HEK293 (cell line): ENCODE measurements around the gene TMEM247.

Experiments
- MYNN ChIP-seq: fragments of 450-650 bp; formaldehyde crosslinking; IDR thresholded peaks from 2 replicates; pipeline ENCODE4 v1.5.1; 2016; ENCODE audit warnings: missing biosample characterization, missing genetic modification characterization, borderline replicate concordance
- SP7 ChIP-seq: fragments of 450-650 bp; formaldehyde crosslinking; IDR thresholded peaks from 2 replicates; pipeline ENCODE4 v1.5.1; 2016; ENCODE audit warnings: missing biosample characterization, missing genetic modification characterization
- WT1 ChIP-seq: fragments of 450-650 bp; formaldehyde crosslinking; IDR thresholded peaks from 2 replicates; pipeline ENCODE4 v1.5.1; 2016; ENCODE audit warnings: missing biosample characterization, missing genetic modification characterization
- ZNF23 ChIP-seq: fragments of 450-650 bp; formaldehyde crosslinking; IDR thresholded peaks from 2 replicates; pipeline ENCODE4 v1.5.1; 2016; ENCODE audit warnings: missing biosample characterization, missing genetic modification characterization, borderline replicate concordance
- ZNF302 ChIP-seq: fragments of 450-650 bp; formaldehyde crosslinking; IDR thresholded peaks from 2 replicates; pipeline ENCODE4 v1.5.1; 2016; ENCODE audit warnings: missing biosample characterization, missing genetic modification characterization, low read depth
- ZNF404 ChIP-seq: fragments of 450-650 bp; formaldehyde crosslinking; IDR thresholded peaks from 2 replicates; pipeline ENCODE4 v1.5.1; 2017; ENCODE audit warnings: missing biosample characterization, missing genetic modification characterization
- ZNF521 ChIP-seq: fragments of 450-650 bp; formaldehyde crosslinking; IDR thresholded peaks from 2 replicates; pipeline ENCODE4 v1.5.1; 2017; ENCODE audit warnings: missing biosample characterization, mild to moderate bottlenecking, missing genetic modification characterization
- ZNF560 ChIP-seq: fragments of 450-650 bp; formaldehyde crosslinking; IDR thresholded peaks from 2 replicates; pipeline ENCODE4 v1.5.1; 2017; ENCODE audit warnings: missing biosample characterization, missing genetic modification characterization, borderline replicate concordance
- ZNF561 ChIP-seq: fragments of 450-650 bp; IDR thresholded peaks from 2 replicates; pipeline ENCODE4 v1.5.1; 2018; ENCODE audit warnings: missing biosample characterization, missing genetic modification characterization, borderline replicate concordance
- ZNF76 ChIP-seq: fragments of 450-650 bp; formaldehyde crosslinking; IDR thresholded peaks from 2 replicates; pipeline ENCODE4; 2016; ENCODE audit warnings: low read depth, missing biosample characterization, missing genetic modification characterization, borderline replicate concordance
- ZNF777 ChIP-seq: fragments of 450-650 bp; formaldehyde crosslinking; IDR thresholded peaks from 2 replicates; pipeline ENCODE4 v1.5.1; 2017; ENCODE audit warnings: missing biosample characterization, missing genetic modification characterization, borderline replicate concordance
- ZXDB ChIP-seq: fragments of 450-650 bp; formaldehyde crosslinking; IDR thresholded peaks from 2 replicates; pipeline ENCODE4 v1.5.1; 2016; ENCODE audit warnings: missing biosample characterization, missing genetic modification characterization
- TF ChIP-seq, protein P1 (sequence below): fragments of 450-650 bp; formaldehyde crosslinking; IDR thresholded peaks from 2 replicates; pipeline ENCODE4 v1.5.1; 2017; ENCODE audit warnings: missing biosample characterization, missing genetic modification characterization
- TF ChIP-seq, protein P2 (sequence below): fragments of 450-650 bp; IDR thresholded peaks from 2 replicates; pipeline ENCODE4 v1.5.1; 2018; ENCODE audit warnings: missing biosample characterization, mild to moderate bottlenecking, missing genetic modification characterization
- TF ChIP-seq, protein P3 (sequence below): fragments of 450-650 bp; formaldehyde crosslinking; IDR thresholded peaks from 2 replicates; pipeline ENCODE4 v1.5.1; 2016; ENCODE audit warnings: missing biosample characterization, missing genetic modification characterization, borderline replicate concordance
- TF ChIP-seq, protein P4 (sequence below): fragments of 450-650 bp; formaldehyde crosslinking; IDR thresholded peaks from 2 replicates; pipeline ENCODE4 v1.5.1; 2016; ENCODE audit warnings: missing biosample characterization, missing genetic modification characterization
- TF ChIP-seq, protein P5 (sequence below): fragments of 450-650 bp; formaldehyde crosslinking; IDR thresholded peaks from 2 replicates; pipeline ENCODE4 v1.5.0; 2017; ENCODE audit warnings: missing biosample characterization, missing genetic modification characterization, borderline replicate concordance
- TF ChIP-seq, protein P6 (sequence below): fragments of 450-650 bp; formaldehyde crosslinking; IDR thresholded peaks from 2 replicates; pipeline ENCODE4 v1.5.1; 2017; ENCODE audit warnings: missing biosample characterization, mild to moderate bottlenecking, missing genetic modification characterization, moderate library complexity
- TF ChIP-seq, protein P7 (sequence below): fragments of 450-650 bp; formaldehyde crosslinking; IDR thresholded peaks from 2 replicates; pipeline ENCODE4 v1.5.1; 2016; ENCODE audit warnings: missing biosample characterization, missing genetic modification characterization
- TF ChIP-seq, protein P8 (sequence below): fragments of 450-650 bp; formaldehyde crosslinking; IDR thresholded peaks from 2 replicates; pipeline ENCODE4 v1.5.1; 2016; ENCODE audit warnings: missing biosample characterization, missing genetic modification characterization

TMEM247 gene

DNA sequence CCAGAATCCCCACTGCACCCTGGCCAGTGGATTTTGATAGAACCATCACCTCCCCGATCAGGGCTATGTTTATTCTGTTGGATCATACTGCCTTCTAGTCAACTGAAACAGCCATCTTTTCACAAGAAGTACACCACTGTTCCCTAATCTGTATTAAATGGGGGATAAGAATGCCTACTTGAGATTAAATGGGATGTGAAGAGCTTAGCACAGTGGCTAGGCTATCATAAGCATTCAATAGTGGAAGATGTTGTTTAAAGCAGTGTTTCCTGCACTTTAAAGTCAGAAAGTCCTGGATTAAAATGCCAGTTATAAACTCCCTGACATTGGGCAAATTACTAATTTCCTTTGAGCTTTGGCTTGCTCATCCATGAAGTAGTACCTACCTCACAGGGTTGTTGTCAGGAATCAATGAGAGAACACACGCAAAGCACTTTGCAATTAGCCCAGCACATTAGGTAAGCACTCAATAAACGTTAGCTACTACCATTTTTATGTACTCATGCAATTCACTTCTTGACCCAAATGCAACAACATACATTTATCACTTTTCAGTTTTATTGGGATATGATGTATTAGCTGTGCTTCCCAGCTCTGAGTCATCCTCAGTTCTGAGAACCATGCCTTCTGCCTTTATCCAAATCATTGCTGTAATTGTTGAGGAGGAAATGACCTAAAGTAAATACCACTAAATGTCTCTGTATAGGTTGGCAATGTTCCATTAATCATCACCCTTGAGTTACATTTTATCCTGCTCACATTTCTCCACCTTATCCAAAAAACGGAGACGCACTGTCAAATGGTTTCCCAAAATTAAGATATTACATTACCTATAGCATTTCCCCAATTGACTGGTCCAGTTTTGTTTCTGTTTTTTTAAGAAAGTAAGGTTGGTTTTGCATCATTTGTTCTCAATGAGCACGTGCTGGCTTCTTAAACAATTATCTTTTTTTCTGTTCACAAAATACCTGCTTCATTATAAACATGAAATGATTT, 2.1 kb downstream of the TMEM247 start (continued):
- TF ChIP-seq, protein P1, sequence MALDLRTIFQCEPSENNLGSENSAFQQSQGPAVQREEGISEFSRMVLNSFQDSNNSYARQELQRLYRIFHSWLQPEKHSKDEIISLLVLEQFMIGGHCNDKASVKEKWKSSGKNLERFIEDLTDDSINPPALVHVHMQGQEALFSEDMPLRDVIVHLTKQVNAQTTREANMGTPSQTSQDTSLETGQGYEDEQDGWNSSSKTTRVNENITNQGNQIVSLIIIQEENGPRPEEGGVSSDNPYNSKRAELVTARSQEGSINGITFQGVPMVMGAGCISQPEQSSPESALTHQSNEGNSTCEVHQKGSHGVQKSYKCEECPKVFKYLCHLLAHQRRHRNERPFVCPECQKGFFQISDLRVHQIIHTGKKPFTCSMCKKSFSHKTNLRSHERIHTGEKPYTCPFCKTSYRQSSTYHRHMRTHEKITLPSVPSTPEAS (tag by site-specific recombination), result peak; percentile 67; the same call in 1 of the 2 replicates
- TF ChIP-seq, protein P2, sequence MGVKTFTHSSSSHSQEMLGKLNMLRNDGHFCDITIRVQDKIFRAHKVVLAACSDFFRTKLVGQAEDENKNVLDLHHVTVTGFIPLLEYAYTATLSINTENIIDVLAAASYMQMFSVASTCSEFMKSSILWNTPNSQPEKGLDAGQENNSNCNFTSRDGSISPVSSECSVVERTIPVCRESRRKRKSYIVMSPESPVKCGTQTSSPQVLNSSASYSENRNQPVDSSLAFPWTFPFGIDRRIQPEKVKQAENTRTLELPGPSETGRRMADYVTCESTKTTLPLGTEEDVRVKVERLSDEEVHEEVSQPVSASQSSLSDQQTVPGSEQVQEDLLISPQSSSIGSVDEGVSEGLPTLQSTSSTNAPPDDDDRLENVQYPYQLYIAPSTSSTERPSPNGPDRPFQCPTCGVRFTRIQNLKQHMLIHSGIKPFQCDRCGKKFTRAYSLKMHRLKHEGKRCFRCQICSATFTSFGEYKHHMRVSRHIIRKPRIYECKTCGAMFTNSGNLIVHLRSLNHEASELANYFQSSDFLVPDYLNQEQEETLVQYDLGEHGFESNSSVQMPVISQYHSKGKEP (tag by site-specific recombination), result peak; percentile 96
- no peak for TF ChIP-seq ZNF777 (tag by site-specific recombination)
- TF ChIP-seq, protein P3, sequence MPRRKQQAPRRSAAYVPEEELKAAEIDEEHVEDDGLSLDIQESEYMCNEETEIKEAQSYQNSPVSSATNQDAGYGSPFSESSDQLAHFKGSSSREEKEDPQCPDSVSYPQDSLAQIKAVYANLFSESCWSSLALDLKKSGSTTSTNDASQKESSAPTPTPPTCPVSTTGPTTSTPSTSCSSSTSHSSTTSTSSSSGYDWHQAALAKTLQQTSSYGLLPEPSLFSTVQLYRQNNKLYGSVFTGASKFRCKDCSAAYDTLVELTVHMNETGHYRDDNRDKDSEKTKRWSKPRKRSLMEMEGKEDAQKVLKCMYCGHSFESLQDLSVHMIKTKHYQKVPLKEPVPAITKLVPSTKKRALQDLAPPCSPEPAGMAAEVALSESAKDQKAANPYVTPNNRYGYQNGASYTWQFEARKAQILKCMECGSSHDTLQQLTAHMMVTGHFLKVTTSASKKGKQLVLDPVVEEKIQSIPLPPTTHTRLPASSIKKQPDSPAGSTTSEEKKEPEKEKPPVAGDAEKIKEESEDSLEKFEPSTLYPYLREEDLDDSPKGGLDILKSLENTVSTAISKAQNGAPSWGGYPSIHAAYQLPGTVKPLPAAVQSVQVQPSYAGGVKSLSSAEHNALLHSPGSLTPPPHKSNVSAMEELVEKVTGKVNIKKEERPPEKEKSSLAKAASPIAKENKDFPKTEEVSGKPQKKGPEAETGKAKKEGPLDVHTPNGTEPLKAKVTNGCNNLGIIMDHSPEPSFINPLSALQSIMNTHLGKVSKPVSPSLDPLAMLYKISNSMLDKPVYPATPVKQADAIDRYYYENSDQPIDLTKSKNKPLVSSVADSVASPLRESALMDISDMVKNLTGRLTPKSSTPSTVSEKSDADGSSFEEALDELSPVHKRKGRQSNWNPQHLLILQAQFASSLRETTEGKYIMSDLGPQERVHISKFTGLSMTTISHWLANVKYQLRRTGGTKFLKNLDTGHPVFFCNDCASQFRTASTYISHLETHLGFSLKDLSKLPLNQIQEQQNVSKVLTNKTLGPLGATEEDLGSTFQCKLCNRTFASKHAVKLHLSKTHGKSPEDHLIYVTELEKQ (tag by site-specific recombination), result peak; percentile 98
- peak; percentile 100 for TF ChIP-seq SP7 (tag by site-specific recombination)
- no peak for TF ChIP-seq MYNN (tag by site-specific recombination)
- TF ChIP-seq ZNF302 (tag by site-specific recombination), result no peak
- TF ChIP-seq ZNF23 (tag by site-specific recombination), result no peak
- peak; percentile 84 for TF ChIP-seq ZNF561 (tag by site-specific recombination)
- TF ChIP-seq ZXDB, result peak; percentile 87; the same call in 1 of the 2 replicates
- TF ChIP-seq ZNF404 (tag by site-specific recombination), result no peak
- TF ChIP-seq, protein P4, sequence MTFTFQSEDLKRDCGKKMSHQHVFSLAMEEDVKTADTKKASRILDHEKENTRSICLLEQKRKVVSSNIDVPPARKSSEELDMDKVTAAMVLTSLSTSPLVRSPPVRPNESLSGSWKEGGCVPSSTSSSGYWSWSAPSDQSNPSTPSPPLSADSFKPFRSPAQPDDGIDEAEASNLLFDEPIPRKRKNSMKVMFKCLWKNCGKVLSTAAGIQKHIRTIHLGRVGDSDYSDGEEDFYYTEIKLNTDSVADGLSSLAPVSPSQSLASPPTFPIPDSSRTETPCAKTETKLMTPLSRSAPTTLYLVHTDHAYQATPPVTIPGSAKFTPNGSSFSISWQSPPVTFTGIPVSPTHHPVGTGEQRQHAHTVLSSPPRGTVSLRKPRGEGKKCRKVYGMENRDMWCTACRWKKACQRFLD (tag by site-specific recombination), result no peak
- peak; percentile 68; the same call in 1 of the 2 replicates for TF ChIP-seq ZNF76 (tag by site-specific recombination)
- TF ChIP-seq, protein P5, sequence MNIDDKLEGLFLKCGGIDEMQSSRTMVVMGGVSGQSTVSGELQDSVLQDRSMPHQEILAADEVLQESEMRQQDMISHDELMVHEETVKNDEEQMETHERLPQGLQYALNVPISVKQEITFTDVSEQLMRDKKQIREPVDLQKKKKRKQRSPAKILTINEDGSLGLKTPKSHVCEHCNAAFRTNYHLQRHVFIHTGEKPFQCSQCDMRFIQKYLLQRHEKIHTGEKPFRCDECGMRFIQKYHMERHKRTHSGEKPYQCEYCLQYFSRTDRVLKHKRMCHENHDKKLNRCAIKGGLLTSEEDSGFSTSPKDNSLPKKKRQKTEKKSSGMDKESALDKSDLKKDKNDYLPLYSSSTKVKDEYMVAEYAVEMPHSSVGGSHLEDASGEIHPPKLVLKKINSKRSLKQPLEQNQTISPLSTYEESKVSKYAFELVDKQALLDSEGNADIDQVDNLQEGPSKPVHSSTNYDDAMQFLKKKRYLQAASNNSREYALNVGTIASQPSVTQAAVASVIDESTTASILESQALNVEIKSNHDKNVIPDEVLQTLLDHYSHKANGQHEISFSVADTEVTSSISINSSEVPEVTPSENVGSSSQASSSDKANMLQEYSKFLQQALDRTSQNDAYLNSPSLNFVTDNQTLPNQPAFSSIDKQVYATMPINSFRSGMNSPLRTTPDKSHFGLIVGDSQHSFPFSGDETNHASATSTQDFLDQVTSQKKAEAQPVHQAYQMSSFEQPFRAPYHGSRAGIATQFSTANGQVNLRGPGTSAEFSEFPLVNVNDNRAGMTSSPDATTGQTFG (tag by site-specific recombination), result no peak; the same call in 1 of the 2 replicates
- TF ChIP-seq, protein P6, sequence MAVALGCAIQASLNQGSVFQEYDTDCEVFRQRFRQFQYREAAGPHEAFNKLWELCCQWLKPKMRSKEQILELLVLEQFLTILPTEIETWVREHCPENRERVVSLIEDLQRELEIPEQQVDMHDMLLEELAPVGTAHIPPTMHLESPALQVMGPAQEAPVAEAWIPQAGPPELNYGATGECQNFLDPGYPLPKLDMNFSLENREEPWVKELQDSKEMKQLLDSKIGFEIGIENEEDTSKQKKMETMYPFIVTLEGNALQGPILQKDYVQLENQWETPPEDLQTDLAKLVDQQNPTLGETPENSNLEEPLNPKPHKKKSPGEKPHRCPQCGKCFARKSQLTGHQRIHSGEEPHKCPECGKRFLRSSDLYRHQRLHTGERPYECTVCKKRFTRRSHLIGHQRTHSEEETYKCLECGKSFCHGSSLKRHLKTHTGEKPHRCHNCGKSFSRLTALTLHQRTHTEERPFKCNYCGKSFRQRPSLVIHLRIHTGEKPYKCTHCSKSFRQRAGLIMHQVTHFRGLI (tag by site-specific recombination), result peak; percentile 45; the same call in 1 of the 2 replicates
- no peak for TF ChIP-seq ZNF521
- TF ChIP-seq, protein P7, sequence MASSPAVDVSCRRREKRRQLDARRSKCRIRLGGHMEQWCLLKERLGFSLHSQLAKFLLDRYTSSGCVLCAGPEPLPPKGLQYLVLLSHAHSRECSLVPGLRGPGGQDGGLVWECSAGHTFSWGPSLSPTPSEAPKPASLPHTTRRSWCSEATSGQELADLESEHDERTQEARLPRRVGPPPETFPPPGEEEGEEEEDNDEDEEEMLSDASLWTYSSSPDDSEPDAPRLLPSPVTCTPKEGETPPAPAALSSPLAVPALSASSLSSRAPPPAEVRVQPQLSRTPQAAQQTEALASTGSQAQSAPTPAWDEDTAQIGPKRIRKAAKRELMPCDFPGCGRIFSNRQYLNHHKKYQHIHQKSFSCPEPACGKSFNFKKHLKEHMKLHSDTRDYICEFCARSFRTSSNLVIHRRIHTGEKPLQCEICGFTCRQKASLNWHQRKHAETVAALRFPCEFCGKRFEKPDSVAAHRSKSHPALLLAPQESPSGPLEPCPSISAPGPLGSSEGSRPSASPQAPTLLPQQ (tag by site-specific recombination), result peak; percentile 89
- TF ChIP-seq, protein P8, sequence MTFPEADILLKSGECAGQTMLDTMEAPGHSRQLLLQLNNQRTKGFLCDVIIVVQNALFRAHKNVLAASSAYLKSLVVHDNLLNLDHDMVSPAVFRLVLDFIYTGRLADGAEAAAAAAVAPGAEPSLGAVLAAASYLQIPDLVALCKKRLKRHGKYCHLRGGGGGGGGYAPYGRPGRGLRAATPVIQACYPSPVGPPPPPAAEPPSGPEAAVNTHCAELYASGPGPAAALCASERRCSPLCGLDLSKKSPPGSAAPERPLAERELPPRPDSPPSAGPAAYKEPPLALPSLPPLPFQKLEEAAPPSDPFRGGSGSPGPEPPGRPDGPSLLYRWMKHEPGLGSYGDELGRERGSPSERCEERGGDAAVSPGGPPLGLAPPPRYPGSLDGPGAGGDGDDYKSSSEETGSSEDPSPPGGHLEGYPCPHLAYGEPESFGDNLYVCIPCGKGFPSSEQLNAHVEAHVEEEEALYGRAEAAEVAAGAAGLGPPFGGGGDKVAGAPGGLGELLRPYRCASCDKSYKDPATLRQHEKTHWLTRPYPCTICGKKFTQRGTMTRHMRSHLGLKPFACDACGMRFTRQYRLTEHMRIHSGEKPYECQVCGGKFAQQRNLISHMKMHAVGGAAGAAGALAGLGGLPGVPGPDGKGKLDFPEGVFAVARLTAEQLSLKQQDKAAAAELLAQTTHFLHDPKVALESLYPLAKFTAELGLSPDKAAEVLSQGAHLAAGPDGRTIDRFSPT (tag by site-specific recombination), result peak; percentile 95
- TF ChIP-seq ZNF560 (tag by site-specific recombination), result no peak
- peak; percentile 96 for TF ChIP-seq WT1 (tag by site-specific recombination)
